Left renal cortex interstitium (tissue), 4 donors: ENCODE data around the gene RNU1-3. TPM values are rescaled to one million over a fixed set of nuclear protein-coding genes. Genes with fewer than 3 reads are reported as not detected.
"Not testable (repeated sequence)": the region's sequence is repeated elsewhere in the genome, so short reads cannot be mapped to it uniquely, and the experiment has no call there.

Source experiments
- DNase-seq, 4 donors: peaks; one replicate each; pipeline ENCODE4 v3.0.0-alpha.2; 2013; ENCODE audit warnings: low read depth in 4 of 4, low spot score in 2 of 4, missing footprints in 1 of 4
- polyA plus RNA-seq, 4 donors: library from polyadenylated mRNA; unstranded; fragments of 120-200 nt; gene quantifications; one replicate each; pipeline ENCODE4 v1.2.1, GENCODE V29; 2013; ENCODE audit not compliant: insufficient read length in 4 of 4

Gene RNU1-3
- polyA plus RNA-seq, 4 donors = 2.1 TPM; not detected in 3

DNA sequence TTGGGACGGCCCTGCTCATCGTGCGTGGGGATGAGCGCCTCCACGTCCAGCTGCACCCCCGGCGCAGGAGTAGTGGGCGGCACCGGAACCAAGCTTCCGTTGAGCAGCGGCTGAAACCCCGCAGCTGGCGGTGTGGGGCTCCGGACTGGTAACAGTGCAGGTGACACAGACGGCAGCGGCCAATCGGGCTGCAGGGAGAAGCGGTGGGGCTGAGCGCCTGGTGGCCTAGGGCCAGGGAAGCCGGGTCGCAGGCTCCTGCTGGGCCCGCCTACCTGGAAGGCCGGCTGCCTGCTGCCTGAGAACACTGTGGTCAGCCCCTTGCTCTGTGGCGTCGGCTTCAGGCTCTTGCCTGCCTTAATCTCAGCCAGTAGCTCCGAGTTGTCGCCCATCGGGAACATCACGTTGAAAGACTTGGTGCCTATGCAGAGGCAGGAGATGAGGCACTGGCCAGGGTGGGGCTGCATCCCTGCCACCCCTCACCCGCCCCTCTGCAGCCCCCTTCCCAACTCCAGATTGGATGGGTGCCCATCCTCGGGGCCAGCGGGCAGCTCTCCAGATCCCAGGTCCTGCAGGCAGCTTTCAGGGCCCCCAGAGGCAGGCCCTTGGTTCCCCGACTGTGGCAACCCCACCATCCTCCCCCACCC is 29.9 kb upstream of the RNU1-3 start:
- DNase-seq = not testable (repeated sequence)

- not testable (repeated sequence) for DNase-seq
Measured at GRCh38 chr1:16694308-16694702, 27.6 kb upstream of the RNU1-3 start.

- DNase-seq = not testable (repeated sequence)
Measured at GRCh38 chr1:16693449-16694307, 26.9 kb upstream of the RNU1-3 start.

GRCh38 chr1:16692717-16693448 is 26.1 kb upstream of the RNU1-3 start:
- not testable (repeated sequence) for DNase-seq

DNA sequence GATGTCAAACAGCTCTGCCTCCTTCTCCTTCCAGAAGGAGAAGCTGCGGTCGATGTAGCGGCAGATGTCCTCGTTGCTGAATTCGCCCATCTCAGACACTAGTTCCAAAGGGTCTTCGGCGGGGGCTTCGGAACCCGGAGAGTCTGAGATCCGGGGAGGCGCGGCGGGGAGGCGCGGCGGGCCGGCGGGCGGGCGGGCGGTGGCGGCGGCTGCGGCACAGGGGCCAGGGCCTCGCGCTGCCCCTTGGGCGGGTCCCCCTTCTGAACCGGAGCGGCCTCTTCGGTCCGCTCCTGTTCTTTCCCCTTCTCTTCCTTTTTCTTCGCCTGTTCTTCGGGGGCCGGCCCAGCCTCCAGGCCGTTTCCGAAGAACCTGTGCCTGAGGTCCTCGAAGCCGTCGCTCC is 25.5 kb upstream of the RNU1-3 start:
- not testable (repeated sequence) for DNase-seq

- not testable (repeated sequence) for DNase-seq
Measured at GRCh38 chr1:16690971-16691682, 24.4 kb upstream of the RNU1-3 start.

DNA sequence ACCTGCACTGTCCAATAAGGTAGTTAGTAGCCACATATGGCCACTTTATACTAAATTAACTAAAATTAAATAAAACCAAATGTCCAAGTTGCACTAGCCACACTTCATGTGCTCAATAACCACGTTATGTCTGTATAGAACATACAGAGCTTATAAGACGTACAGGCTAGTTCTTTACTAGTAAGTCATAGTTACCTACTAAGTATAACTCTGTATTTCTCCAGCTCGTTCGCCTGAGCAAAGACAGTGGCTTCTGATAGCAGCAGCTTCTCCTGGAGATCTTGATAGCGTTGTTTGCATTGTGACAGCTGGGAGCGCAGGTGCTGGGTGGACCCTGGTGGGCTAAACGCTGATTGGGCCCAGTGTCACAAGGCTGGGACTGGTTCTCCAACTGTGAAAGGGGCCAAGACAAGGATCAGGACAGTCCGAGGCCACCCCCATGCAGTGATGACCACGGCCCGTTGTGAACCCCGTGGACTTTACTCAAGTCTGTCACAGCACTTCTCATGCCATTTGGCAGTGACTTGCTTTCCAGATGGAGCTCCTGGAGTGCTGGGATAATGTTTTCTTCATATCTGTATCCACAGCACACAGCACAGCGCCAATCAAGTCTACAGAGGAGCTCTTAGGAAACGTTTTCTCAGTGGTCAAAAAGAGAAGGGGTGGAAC is 20.5 kb upstream of the RNU1-3 start:
- not testable (repeated sequence) for DNase-seq

GRCh38 chr1:16685445-16686371 is 19.0 kb upstream of the RNU1-3 start:
- DNase-seq = not testable (repeated sequence)

DNA sequence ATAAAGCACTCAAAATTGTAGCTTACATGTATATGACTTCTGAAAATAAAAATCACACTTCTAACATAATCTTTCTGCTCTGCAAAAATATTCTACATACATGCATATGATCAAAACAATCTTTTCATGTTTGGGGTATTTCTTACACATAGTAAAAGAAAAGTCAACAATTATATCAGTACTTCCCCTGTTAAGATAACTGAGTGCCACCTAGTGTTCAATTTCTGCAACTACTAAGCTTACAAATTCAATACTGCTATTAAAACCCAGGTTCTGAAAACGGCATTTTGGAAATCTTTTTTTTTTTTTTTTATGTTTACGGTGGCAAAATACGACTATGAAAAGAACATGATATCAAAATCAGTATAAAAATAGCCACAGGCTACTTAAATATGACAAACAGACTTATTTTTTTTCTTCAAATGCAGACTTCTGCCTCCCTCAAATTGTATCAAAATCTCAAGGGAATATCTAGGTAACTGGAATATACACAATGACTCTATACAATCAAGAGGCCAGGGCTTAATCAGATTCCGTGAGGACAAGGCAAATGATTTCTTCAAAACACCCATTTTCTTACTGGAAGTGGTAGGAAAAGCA is 18.1 kb upstream of the RNU1-3 start:
- not testable (repeated sequence) for DNase-seq

- DNase-seq = not testable (repeated sequence)
Measured at GRCh38 chr1:16684152-16684551, 17.4 kb upstream of the RNU1-3 start.

GRCh38 chr1:16682803-16683202 is 16.1 kb upstream of the RNU1-3 start:
- not testable (repeated sequence) for DNase-seq

GRCh38 chr1:16680366-16680765 is 13.6 kb upstream of the RNU1-3 start:
- DNase-seq = not testable (repeated sequence)

GRCh38 chr1:16677552-16678431 is 11.0 kb upstream of the RNU1-3 start:
- no peak for DNase-seq

- DNase-seq = not testable (repeated sequence)
Measured at GRCh38 chr1:16676661-16677523, 10.1 kb upstream of the RNU1-3 start.

DNA sequence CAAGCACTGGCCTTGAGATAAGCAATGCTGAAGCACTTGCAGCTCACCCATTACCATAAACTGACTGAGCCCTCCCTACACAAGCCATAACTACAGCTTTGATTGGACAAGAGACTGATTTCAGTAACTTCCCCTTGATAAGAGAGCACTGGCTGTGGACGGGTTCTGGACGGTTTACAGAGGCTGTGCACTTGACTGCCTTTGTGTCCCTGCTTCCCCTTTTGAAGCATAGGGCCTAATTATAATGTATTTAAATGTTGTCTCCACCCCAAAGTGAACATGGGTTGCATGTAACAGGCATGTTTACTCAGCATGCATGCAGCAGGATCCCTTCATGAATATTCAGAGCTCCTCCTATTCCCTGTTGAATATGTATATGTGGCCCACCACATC is 8.4 kb upstream of the RNU1-3 start:
- not testable (repeated sequence) for DNase-seq

- not testable (repeated sequence) for DNase-seq
Measured at GRCh38 chr1:16673976-16674375, 7.2 kb upstream of the RNU1-3 start.
